HepG2 (cell line): Measurements from ENCODE around the gene C6orf58.

Experiments
- ZNF737 ChIP-seq: sonication (generic); formaldehyde crosslinking; IDR thresholded peaks from 2 replicates; pipeline ENCODE4 v1.5.0; 2020; ENCODE audit warnings: missing genetic modification reagents, mild to moderate bottlenecking, borderline replicate concordance
- TF ChIP-seq, protein P1 (sequence below): sonication (generic); formaldehyde crosslinking; IDR thresholded peaks from 2 replicates; pipeline ENCODE4 v1.8.1; 2023; ENCODE audit warnings: missing genetic modification reagents, mild to moderate bottlenecking, borderline replicate concordance
- TF ChIP-seq, protein P2 (sequence below): sonication (generic); formaldehyde crosslinking; IDR thresholded peaks from 2 replicates; pipeline ENCODE4 v1.4.0; 2020; ENCODE audit warnings: missing genetic modification reagents

DNA sequence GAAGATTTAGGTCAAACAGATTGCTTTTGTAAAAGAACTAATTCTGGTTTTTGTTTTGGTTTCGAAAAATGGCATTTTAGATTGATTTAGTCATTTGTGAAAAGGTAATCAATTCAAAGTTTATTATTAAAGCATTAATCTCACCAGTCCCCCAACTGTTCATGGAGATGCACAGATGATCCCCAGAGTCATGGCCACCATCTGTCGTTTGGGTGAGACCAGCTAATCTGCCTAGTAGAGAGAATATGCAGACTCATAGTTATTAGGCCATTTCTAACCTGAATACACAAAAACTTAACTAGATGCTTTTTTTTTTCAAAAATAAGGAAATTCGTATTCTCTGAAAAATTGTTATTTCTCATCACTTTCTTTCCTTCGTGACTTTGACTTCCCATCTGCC lies 58.1 kb downstream of the C6orf58 start:
- TF ChIP-seq, protein P1, sequence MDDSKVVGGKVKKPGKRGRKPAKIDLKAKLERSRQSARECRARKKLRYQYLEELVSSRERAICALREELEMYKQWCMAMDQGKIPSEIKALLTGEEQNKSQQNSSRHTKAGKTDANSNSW (CRISPR knock-in tag): no peak
- TF ChIP-seq, protein P2, sequence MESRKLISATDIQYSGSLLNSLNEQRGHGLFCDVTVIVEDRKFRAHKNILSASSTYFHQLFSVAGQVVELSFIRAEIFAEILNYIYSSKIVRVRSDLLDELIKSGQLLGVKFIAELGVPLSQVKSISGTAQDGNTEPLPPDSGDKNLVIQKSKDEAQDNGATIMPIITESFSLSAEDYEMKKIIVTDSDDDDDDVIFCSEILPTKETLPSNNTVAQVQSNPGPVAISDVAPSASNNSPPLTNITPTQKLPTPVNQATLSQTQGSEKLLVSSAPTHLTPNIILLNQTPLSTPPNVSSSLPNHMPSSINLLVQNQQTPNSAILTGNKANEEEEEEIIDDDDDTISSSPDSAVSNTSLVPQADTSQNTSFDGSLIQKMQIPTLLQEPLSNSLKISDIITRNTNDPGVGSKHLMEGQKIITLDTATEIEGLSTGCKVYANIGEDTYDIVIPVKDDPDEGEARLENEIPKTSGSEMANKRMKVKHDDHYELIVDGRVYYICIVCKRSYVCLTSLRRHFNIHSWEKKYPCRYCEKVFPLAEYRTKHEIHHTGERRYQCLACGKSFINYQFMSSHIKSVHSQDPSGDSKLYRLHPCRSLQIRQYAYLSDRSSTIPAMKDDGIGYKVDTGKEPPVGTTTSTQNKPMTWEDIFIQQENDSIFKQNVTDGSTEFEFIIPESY (CRISPR knock-in tag): no peak
- TF ChIP-seq ZNF737 (CRISPR knock-in tag): no peak
